Stimulated activated CD4-positive, alpha-beta T cell treated with anti-CD3 and anti-CD28 coated beads, Interleukin-15, amount 100 ng/mL, for 1 hour (primary cell): ENCODE data around the gene DENND5B.
A peak's percentile ranks its signal among the peaks of the same experiment; 100 is the strongest.
"Not testable (repeated sequence)": the region's sequence is repeated elsewhere in the genome, so short reads cannot be mapped to it uniquely, and the experiment has no call there.

ENCODE experiments used
- DNase-seq, 2 donors: peaks; one replicate each; pipeline ENCODE4 v3.0.0-alpha.2; 2020; ENCODE audit warnings: low read depth in 1 of 2, low spot score in 1 of 2

Gene DENND5B

GRCh38 chr12:31591380-31591901, 505 bp upstream of the DENND5B start:
- no peak for DNase-seq

DNA sequence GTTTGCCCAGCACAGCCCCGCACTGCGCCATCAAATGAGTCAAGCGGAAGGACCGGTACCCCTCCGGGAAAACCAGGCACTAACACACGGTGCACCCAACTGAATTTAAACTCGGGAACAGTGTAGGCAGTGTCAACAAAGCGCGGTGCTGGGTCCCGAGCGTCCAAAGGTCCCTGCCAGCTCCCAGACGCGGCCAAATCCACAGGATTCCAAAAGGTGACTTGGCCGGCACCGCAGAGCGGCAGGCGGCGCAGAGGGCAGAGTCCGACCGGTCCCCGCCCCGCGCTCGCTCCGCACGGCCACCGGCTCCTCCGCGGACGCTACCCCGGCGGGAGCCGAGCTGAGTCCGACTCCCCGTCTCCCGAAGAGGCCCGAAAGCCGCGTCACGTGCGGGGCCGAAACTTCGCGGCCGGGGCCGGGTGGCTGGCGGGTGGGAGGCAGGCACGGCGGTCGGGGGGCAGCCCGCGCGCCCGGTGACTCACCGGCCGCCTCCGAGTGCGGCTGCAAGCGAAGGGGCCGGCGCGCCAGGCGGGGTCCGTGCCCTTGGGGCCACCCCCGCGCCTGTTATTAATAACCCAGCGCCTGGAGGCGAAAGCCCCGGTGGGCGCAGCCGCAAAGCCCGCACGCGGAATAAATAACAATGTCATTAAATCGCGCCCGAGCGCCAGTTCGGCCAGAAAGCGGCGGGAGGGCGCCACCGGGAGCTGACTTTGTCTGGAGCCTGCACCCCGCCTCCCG, 863 bp downstream of the DENND5B start:
- peak in 1 of 2 donors; percentile 12 for DNase-seq

GRCh38 chr12:31589598-31589903, 1.4 kb downstream of the DENND5B start:
- no peak for DNase-seq

DNA sequence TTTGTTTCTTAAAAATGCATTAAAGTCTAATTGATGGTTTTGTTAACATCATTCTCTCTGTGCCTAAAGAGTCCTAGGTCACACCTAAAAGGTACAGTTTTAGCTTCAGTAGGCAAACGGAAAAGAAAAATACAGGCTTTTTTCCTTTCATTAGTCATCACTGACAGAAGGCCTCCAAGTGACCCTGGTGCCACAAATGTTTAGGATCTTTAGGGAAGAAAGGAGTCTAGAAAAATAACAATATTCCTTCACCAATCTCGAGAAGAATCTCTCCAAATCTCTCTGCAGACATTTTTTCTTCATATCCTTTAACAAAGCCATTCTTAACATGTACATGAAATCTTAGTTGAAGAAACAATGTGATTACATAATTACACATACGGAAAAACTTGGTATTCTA, 2.0 kb downstream of the DENND5B start:
- no peak for DNase-seq

- DNase-seq: no peak
These were observed 4.2 kb downstream of the DENND5B start for GRCh38 chr12:31586728-31587127.

- no peak for DNase-seq
These were observed 5.0 kb downstream of the DENND5B start for GRCh38 chr12:31585895-31586294.

DNA sequence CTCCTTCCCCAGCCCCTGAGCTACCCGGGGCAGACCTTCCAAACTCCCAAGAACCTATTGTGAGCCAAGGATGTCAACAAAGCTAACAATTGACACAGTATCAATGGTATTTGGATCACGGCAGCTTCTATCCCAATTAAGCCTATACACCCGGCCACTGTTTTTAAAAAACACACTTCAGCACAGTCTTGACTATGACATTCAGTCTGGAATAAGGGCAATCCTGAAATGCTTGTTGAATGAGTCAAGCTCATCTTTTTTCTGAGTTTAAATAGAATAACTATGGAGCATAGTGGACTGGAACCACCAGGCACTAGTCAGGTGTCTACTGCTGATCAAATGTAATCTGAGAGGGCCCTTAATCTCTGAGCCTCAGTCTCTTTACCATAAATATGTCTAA, 5.7 kb downstream of the DENND5B start:
- DNase-seq: no peak

DNA sequence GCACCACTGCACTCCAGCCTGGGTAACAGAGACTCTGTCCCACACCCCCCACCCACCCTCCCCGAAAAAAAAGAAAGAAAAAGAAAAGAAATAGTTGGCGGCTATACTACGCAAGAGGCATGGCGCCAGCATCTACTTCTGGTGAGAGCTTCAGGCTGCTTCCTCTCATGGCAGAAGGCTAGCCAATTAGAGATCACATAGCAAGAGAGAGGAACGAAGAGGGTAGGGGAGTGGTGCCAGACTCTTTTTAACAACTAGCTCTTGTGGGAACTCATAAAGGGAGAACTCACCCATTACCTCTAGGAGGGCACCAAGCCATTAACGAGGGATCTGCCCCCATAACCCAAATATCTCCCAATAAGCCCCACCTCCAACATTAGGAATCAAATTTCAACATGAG, 6.2 kb downstream of the DENND5B start:
- no peak for DNase-seq

DNA sequence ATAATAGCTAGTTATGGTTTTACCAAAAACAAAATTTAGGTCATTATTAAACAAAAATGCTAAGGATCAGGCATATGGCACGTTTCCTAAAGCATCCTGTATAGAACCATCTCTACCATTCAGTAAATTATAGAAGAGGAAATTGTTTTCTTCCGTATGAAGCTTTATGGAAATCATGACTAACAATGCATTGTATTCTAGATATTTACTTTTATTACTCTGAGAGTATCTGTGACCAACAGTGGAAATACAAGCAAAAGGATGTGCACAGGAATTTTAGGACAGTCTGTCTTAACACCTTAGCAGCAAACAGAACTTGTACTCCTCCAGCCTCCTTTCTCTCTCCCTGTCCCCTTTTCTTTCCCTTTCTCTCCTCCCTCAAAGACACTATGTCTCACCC, 7.1 kb downstream of the DENND5B start:
- no peak for DNase-seq

DNA sequence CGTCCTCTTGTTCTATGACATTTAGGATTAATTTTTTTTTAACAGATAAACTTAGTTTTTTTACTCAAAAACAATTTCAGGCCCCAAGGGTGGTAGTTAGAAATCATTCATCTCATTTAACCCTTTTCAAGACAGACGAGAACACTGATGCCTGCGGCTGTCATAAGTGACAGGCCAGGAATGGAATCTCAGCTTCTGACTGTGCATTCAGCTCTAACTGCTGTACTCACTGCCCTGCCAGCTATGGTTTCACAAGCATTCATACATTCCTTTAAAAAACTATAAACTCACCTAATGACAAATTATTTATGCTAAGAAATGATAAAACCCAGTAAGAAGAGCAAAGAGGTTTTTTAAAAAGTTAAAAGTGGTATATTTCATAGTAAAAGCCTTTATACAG, 8.8 kb downstream of the DENND5B start:
- no peak for DNase-seq

DNA sequence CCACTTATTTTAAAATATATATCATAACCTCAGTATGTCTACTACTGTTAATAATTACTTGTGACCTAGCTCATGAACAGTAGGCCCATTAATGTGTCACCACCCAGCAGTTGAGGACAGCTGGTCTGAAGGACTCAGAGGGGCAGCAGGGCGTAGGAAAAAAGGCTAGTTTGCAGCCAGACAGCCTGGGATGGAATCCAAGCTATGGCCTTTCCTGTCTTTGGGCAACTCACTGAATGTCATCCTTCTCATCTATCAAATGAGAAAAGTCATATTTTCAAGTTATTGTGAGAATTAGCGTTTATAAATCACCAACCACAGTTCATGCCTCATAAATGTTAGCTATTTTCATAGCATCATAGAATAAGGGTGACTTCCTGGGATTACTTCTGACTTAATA, 12.3 kb downstream of the DENND5B start:
- DNase-seq: no peak

DNA sequence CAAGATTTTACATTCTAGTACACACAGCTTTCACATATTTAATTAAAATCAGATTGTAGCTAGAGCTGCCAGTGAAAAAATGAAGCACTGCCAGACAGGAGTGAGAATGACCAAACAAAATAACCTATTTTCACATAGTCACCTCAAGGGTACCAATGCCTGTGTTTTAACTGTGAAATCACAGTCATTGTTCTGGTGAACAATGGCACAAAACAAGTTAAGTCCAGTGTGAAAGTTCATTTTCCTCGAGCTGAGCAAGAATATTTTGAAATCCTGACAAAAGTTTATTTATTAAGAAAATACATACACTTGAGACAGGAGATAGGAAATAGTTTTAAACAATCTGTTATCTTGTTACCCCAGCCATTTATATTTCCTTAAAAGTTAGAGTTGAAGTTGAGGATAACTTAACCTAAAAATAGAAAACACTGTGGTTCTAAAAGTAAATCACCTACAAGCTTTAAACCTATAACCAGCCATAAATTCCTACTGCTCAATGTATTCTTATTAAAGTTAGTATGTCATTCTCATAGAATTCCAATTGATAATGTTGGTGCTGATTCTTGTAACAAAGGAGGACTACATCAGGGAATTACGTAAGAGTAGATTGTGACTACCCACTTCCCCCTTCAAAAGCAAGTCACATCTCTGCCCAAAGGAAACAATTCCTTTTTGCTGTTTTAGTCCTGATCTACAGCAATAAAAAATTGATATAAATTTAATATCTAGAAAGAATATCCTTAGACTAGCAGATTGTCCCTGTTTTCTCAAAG, 15.9 kb downstream of the DENND5B start:
- no peak for DNase-seq

- DNase-seq: not testable (repeated sequence)
These were observed 16.6 kb downstream of the DENND5B start for GRCh38 chr12:31574367-31574766.

- DNase-seq: no peak
These were observed 17.9 kb downstream of the DENND5B start for GRCh38 chr12:31572900-31573600.

- DNase-seq: no peak
These were observed 20.1 kb downstream of the DENND5B start for GRCh38 chr12:31570880-31571279.

DNA sequence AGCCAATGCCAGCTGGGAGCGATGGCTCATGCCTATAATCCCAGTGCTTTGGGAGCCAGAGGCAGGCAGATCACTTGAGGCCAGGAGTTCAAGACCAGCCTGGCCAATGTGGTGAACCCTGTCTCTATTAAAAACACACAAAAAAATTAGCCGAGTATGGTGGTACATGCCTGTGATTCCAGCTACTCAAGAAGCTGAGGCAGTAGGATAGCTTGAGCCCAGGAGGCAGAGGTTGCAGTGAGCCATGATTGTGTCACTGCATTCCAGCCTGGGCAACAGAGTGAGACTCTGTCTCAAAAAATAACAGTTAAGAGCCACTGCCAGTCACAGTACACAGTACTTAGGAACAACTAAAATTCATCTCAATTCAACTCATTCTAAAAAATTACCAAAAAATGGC, 21.4 kb downstream of the DENND5B start:
- DNase-seq: not testable (repeated sequence)

DNA sequence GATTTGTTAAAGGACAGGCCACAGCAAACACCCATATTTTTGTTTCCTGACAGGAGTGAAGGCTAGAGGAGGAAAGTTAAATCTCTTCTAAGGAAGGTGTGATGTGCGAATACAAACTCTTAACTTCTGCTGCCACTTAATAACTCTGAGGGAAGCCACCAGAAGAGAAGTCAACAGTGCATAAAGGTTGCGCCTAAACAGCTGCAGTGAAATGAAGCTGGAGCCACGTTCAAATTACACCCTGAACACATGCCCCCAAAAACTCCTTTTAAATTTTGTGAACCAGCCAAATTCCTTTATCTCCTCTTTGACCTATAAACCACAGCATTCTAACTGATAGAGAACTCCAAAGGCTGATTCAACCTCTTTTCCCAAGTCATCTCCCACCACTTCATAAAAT, 22.4 kb downstream of the DENND5B start:
- DNase-seq: no peak

DNA sequence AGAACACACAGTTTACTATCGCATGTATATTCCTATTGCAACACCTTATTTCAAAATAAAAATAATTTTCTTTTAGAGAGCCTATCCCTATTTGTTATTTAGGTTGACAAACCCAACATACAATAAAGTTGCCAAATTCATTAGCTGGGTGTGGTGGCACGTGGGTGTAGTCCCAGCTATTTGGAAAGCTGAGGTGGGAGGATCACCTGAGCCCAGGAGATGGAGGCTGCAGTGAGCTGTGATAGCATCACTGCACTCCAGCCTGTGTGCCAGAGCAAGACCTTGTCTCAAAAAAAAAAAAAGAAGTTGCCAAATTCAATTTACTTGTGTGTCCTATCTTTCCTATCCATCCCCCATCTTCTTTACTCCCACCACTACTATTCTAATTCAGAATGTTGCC, 23.9 kb downstream of the DENND5B start:
- no peak for DNase-seq

DNA sequence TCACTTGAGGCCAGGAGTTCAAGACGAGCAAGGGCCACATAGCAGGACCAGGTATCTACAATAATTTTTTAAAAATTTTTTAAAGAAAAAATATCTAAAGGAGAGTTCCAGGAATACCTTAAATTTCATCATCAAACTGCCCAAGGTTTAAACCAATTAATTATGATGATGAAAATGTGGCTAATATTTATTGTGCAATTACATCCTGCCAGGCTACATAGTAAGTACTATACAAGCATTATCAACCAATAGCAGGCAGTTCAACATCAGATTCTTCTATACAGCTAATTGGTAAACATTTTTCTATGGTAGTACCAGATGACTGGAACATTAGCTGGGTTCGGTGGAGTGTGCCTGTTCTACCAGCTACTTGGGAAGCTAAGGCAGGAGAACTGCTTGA, 24.4 kb downstream of the DENND5B start:
- DNase-seq: no peak

DNA sequence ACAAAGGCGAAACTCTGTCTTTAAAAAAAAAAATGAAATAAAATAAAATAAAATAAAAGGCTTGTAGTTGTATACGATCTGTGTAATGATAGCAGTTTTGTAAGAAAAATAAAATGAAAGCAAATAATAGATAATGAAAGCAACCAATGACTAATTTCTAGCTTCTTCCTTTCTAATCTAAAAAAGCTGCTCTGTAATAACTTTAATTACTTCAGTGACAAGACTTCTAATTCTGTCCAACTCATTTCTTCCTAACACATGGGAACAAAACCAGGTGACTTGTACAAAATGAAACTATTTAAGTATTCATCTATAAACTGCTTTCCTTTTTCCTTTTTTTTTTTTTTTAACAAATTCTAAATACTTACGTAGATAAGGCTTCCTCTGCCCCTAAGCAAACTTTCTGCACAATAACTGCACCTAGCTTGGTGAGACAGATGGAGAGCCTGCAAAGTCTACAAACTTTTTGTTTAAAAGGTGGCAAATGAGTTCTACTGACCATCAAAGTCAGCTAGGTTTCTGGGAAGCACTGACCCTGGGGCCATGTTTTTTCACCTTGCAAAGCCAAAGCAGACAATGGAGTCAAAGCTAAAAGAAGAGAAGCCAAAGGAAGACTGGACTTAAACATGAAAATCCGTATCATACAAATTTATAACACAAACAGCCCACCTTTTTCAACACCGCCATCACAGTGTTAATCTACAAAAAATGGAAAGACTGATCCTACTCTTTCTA, 28.2 kb downstream of the DENND5B start:
- no peak for DNase-seq

GRCh38 chr12:31560516-31560915, 30.4 kb downstream of the DENND5B start:
- DNase-seq: no peak
